Measurements from ENCODE around the gene PAPPA2.
"Not testable (repeated sequence)": the region's sequence is repeated elsewhere in the genome, so short reads cannot be mapped to it uniquely, and the experiment has no call there.

The PAPPA2 gene

GRCh38 chr1:176552999-176553398 lies 90.0 kb downstream of the PAPPA2 start:
- DNase-seq (ENCODE audit: low spot score), result no peak

GRCh38 chr1:176556288-176556687 lies 93.3 kb downstream of the PAPPA2 start:
- no peak for DNase-seq (ENCODE audit: low spot score)

DNA sequence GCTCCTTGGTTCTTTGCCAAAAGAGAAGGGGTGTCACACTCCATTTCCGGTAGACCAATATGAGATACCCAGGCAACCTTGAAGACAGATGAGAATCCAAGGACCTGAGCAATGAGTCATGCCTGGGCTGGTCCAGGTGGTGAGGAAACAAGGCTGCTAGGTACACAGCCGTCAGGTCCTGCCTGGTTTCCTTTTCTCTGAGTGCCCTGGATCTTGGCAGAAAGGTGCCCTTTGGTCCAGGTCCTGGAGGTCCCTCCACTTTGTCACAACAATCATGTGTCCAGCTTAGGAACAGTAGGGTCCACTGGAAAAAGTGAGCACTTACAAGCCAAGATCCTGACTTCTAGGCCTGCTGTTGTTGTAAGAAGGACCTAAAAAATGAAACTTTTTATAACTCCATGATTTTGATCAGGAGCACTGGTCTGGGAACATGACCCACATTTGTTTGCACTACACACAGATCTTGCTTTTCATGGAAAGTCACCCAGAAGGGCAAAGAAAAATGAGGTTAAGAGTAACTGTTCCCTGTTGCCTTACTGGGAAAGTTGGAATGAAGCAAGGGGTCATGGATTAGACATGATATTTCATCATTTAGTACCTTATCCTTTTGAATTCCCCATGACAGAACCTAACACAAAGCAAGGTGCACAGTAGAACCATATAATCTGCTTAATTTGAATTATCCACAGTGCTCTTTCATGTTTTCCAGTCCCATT lies 94.7 kb downstream of the PAPPA2 start:
- DNase-seq (ENCODE audit: low spot score), result no peak

DNA sequence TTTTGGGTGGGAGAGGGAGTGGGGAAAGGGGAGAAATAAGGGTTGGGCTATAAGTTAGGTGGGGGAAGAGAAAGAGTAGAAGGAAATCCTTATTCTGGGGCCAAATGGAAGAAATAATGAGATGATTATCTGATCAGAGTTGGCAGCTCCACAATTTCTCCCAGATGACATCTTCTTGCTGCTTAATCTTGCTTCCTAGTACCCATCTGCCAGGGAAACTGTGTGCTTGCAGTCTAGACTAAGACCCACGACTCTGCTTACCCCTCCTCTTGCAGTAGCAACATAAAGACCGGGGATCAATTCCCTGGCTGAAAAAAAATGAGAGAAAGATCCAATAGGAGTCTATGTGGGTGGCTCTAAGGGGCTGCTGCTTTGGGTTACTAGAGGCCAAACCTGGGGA lies 95.6 kb downstream of the PAPPA2 start:
- no peak for DNase-seq (ENCODE audit: low spot score)

GRCh38 chr1:176559474-176559873 lies 96.5 kb downstream of the PAPPA2 start:
- no peak for DNase-seq (ENCODE audit: low spot score)

DNA sequence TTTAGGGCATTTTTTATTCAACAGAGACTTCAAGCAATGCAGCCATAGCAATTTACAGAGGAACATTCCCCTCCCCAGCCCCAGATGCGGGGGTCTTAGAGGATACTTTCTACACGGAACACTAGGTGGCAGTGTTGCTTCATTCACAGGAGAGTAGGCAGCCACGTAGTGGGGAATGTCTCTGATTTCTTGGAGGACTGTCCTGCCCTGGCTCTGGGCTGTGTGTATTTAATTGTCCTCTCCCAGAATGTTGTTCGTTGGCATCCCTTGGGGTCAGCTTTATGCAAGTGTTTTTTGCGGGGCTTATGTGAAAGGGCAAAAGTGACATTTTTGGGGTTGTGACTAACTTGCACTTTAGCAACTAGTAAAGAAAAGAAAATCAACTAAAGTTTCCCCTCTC lies 96.9 kb downstream of the PAPPA2 start:
- peak; percentile 89 for DNase-seq (ENCODE audit: low spot score)

DNA sequence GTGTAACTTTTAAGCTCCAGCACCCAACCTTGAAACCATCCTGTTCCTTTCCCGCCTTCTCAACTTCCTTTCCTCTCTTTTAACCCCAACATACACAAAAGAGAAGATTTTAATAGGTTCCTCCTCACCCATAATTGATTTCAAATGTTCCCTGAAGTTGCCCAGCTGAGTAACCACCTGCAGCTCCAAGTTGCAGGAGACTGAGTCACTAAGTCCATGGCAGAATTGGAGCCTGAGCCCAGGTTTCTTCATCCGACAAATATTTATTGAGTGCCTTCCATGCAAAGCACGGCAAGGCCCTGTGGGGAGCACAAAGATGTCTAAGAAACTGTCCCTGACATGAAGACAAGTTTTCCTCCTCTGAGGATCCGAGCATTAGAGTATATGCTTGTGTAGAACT lies 97.7 kb downstream of the PAPPA2 start:
- peak; percentile 48 for DNase-seq (ENCODE audit: low spot score)

DNA sequence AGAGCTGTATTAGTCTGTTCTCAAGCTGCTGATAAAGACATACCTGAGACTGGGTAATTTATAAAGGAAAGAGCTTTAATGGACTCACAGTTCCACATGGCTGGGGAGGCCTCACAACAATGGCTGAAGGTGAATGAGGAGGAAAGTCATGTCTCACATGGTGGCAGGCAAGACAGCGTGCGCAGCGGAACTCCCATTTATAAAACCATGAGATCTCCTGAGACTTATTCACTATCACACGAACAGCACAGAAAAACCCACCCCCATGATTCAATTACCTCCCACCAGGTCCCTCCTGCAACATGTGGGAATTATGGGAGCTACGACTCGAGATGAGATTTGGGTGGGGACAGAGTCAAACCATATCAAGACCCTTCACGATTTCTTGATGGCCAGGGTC lies 98.8 kb downstream of the PAPPA2 start:
- not testable (repeated sequence) for DNase-seq (ENCODE audit: low spot score)

DNA sequence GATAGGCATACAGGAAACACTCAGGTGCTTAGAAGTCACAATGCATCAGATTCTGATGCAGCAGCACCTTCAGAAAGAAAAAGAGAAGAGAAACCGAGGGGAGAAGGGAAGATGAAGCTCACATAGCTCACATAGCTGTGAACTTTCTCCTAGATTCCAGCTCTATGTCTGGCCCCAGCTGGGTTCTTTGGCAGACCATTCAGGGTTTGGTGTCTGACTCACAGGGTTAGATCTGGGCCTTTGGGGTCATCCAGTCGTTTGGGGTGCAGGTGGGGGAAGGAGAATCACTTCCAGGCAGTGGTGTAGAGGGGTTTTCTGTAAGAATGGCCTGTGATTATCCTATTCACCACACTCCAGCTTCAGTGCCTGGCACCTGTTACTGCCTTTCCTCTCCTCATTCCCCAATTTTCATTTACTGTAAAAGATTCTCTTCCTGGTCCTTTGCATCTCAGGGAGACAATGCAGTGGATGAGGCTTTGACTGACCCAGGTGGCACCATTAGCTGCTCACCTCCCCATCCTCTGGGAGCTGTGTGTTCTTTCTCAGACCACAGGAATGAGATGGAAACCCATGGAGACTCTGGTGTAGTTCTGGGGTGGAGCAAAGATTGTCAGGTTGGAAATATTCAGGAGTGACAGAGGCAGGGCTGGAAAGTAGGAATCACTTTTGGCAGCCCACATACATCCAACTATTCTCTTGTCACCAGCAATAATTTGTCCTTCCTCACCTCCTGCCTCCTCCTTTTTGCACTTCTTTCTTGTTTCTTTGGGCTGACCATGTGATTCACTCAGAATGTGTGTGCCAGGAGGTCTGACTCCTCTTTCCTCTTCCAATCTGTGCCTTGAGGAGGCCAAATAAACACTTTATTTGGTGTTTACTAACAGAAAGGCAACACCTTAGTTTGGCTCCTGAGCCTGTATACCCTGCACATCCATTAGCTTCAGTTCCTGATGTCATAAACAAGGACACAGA lies 103.3 kb downstream of the PAPPA2 start:
- DNase-seq (ENCODE audit: low spot score), result peak; percentile 47

DNA sequence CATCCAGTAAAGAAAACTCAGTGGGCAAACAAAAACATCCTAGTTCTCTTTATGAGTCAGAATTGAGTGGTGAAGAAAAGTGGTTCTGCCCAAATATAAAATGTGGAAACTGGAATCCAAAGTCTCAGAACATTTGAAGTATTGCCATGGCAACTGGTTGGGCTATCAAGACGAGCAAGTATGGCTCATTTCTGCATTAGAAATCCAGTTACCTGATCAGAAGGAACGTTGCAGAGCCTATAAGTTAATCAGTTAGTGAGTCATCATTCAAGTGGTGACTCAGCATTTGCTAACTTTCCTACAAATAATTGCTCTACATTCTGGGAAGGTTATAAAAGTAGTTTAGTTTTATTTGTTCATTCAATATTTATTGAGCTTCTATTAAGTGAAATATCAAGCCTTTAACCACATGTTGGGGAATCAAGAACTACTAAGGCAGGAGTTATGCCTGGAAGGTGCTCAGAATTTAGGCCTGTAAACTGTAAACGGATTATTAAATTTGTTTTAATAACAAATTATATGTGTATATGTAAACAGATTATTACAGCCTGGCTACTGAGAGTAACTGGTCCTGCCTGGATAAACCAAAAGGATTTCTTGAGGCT lies 104.3 kb downstream of the PAPPA2 start:
- DNase-seq (ENCODE audit: low spot score), result peak; percentile 42

GRCh38 chr1:176568185-176568584 lies 105.2 kb downstream of the PAPPA2 start:
- no peak for DNase-seq (ENCODE audit: low spot score)

GRCh38 chr1:176574756-176575155 lies 111.8 kb downstream of the PAPPA2 start:
- DNase-seq (ENCODE audit: low spot score), result no peak

- DNase-seq (ENCODE audit: low spot score), result peak; percentile 18
Measured at GRCh38 chr1:176575991-176576390, 113.0 kb downstream of the PAPPA2 start.

DNA sequence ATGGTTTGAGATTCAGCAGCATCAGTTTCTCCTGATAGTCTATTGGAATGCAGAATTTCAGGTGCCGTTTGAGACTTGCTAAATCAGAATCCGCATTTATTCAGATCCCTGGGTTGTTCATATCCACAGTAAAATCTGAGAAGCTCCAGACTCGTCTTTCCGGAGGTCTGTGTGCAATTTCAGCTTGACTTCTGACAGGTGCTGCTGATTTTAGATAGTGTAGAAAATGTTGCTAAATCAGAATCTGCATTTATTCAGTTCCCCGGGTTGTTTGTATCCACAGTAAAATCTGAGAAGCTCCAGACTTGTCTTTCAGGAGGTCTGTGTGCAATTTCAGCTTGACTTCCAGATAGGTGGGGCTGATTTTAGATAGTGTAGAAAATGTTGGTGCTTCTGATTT lies 113.7 kb downstream of the PAPPA2 start:
- no peak for DNase-seq (ENCODE audit: low spot score)

DNA sequence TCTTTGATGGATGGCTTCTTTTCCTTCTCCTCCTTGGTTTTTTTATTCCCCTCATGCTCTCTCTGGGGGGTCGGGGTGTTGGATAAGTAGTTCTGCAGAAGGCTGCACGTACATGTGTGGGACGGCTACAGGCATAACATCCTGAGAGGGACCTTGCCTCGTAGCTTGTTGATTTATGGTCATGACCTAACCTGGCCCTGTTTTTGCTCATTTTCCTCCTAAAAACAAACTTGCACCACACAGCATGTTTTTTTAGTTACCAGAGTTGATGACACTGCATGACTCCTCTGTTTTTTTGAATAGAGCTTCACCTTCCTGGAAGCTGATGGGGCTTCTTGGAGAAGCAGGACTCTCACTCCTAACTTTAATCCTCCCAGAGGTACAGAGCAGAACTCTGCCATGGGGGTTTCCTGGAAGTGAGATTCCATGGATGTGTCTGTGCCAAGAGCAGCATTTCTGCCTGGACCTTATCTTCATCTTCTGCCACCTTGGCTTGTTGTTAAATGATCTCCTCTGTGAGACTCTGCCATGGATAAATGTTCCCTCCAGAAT lies 114.7 kb downstream of the PAPPA2 start:
- DNase-seq (ENCODE audit: low spot score), result no peak

- no peak for DNase-seq (ENCODE audit: low spot score)
Measured at GRCh38 chr1:176579087-176579486, 116.1 kb downstream of the PAPPA2 start.

DNA sequence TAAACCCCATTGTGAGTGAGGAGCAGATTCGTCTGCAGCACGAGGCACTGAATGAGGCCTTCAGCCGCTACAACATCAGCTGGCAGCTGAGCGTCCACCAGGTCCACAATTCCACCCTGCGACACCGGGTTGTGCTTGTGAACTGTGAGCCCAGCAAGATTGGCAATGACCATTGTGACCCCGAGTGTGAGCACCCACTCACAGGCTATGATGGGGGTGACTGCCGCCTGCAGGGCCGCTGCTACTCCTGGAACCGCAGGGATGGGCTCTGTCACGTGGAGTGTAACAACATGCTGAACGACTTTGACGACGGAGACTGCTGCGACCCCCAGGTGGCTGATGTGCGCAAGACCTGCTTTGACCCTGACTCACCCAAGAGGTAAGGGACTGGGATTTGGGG lies 132.2 kb downstream of the PAPPA2 start:
- DNase-seq (ENCODE audit: low spot score), result no peak

DNA sequence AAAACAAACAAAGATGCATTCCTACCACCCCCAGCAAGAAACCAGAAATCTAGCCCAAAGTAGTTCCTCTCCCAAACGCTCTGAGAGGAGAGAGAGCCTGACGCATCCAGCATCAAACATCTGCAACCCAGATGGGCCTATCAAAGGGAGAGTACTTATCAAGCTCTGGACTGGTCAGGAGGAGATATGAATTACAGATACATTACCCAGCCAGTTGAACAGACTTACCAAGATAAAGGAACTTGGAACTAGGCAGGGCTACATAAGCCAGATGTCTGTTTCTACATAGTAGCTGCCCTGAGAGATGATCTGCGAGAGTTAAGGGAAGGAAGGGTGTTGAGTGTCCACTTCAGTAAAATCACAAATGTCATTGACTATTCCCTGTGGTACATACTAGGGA lies 138.4 kb downstream of the PAPPA2 start:
- DNase-seq (ENCODE audit: low spot score), result peak; percentile 40

DNA sequence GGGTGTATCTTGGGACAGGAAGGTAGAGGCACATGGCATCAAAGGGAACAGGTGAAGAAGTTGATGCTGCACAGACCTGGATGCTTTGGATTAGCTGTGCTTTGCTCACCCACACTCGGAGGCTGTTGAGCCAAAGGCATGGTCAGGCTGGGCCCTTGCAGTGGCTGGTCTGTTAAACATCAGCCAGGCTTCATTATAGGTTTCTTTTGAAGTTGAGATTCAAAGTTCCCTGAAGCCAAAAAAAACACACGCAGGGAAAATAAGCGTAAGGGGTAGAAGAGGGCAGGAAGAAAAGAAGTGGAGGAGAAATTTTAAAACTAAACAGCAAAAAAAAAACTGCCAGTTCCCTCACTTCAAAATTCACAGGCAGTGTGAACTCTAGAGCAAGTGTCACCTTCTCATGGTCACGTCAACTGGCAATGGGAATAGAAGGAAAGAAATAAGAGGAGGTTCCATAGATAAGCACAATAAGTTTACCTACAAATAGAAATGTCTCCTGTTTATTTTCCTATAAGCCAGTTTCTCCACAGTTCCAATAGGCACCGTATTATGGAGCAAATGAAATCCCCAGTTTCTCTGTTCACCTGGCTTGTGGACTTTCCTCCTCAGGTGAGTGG lies 139.5 kb downstream of the PAPPA2 start:
- no peak for DNase-seq (ENCODE audit: low spot score)

DNA sequence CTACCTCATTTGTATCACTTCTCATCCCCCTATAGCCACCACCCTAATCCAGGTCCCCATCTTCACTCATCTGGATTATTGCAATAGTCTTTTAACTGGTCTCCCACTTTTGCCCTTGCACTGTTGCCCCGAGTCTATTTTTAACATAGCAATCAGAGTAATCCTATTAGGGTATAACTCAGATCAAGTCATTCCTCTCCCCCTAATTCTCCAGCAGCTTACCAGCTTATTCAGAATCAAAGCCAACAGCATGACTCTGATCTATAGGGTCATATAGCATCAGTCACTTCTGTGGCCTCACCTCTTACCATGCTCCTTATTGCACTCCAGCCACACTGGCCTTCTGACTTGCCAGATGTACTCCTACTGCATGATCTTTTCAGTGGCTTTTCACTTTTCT lies 140.7 kb downstream of the PAPPA2 start:
- DNase-seq (ENCODE audit: low spot score), result no peak

- peak; percentile 16 for DNase-seq (ENCODE audit: low spot score)
Measured at GRCh38 chr1:176604461-176604860, 141.5 kb downstream of the PAPPA2 start.

DNA sequence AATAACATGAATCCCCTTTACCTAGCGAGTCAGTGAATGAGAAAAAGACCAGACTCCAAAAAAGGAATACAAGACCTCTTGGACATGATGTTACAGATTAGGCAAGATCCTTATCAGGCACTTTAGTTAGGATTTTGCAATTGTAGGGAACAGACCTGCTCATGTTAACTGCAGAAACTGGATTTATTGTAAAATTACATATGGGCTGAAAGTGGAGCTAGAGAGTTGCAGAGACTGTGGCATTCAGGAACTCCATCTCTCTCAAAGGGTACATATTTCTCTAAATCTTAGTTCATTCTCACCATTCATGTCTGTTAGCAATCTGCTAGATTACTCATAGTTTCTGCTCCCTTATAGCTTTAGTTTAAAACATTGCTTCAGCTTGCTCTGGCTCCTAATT lies 142.2 kb downstream of the PAPPA2 start:
- peak; percentile 18 for DNase-seq (ENCODE audit: low spot score)

Measured in GM03348 (cell line).